ENCODE results near the gene HS3ST6.
A peak's percentile ranks its signal among the peaks of the same experiment; 100 is the strongest.
"Not testable (repeated sequence)": the region's sequence is repeated elsewhere in the genome, so short reads cannot be mapped to it uniquely, and the experiment has no call there.

The HS3ST6 gene

DNA sequence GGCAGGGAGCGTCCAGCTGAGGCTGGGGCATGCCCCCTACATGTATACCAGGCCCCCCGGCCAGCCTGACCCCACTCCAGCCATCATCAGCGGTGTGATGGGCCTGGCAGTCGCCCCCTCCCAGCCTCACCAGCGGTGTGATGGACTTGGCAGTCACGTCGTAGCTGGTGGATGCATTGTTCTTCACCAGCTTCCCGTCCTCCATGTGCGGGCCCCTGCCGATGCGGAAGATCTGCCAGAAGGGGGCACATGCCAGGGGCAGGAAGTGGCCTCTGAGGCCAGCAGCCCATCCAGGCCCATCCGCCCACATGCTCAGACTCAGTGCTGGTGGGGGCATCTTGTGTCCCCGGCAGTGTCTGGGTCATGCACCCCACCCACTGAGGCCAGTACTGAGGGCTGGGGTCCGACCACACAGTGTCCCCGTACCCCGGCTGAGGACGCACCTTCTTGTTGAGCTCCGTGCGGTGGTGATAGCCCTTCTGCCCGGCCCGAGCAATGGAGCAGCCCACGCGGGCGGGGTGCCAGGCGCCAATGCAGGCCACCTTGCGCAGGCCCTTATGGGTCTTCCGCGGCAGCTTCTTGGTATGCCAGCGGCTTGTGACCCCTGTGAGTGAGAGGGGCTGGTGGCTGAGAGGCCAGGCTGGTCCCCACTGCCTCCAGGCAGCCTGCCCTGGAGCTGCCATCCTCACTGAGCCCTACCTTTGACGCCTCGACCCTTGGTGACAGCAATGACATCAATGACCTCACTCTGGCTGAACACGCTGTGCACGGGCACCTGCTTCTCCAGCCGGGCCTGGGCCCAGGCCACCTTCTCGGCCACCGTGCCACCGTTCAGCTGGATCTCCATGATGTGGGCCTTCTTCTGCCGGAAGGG is 28.5 kb upstream of the HS3ST6 start:
- DNase-seq, result no peak

DNA sequence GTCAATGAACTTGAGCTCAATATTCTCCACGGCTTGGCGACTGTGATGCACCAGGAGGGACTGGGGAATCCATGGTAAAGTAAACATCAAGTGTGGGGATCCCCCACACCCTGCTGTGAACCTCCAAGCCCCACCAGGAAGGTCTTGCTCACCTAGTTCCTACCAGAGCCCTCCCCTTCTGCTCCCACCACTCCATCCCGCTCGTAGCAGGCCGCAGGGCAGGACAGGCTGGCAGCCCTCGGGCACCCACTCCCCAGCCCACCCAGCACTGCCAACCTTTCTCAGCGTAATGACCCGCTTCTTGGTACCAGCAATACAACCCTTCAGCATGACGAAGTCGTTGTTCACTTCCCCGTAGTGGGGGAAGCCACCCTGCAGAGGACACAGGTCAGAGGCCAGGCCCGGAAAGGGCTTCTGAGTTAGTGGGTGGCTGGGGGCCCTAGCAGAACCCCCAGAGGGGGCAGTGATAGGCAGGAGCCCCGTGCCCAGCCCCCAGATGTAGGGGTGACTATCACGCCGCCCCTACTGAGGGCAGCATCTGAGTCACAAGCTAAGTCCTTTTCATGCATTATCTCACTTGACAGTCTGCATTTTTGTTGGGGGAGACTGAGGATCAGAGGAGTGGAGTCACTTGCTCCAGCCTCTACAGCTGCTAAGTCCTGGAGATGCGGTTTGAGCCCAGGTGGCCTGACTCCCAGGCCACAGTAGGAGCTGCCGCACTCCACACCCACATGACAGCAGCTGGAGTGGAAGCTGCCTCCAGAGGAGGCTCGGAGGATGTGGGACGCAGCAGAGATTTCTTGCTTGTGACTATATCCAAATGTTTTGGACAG is 27.6 kb upstream of the HS3ST6 start:
- DNase-seq, result no peak

DNA sequence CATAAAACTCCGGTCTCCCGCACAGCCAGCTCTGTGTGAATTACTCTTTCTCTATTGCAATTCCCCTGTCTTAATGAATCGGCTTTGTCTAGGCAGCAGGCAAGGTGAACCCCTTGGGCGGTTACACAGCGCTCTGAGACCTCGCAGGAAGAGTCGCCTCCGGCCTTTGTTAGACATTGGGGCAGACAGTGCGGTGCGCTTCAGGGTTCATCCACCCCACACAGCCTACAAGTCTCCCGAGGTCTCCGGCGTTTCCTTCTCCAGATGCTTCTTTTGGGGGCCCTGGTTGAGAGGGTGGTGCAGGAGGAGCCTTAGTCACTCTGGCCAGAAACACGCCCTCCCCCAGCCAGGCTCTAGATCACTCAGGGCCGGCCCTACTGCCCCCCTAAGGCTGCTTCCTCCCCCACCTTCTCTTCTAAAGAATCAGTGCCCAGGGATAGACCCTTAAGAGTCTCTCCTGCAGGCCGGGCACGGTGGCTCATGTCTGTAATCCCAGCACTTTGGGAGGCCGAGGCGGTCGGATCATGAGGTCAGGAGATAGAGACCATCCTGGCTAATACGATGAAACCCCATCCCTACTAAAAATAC is 26.5 kb upstream of the HS3ST6 start:
- no peak for DNase-seq

DNA sequence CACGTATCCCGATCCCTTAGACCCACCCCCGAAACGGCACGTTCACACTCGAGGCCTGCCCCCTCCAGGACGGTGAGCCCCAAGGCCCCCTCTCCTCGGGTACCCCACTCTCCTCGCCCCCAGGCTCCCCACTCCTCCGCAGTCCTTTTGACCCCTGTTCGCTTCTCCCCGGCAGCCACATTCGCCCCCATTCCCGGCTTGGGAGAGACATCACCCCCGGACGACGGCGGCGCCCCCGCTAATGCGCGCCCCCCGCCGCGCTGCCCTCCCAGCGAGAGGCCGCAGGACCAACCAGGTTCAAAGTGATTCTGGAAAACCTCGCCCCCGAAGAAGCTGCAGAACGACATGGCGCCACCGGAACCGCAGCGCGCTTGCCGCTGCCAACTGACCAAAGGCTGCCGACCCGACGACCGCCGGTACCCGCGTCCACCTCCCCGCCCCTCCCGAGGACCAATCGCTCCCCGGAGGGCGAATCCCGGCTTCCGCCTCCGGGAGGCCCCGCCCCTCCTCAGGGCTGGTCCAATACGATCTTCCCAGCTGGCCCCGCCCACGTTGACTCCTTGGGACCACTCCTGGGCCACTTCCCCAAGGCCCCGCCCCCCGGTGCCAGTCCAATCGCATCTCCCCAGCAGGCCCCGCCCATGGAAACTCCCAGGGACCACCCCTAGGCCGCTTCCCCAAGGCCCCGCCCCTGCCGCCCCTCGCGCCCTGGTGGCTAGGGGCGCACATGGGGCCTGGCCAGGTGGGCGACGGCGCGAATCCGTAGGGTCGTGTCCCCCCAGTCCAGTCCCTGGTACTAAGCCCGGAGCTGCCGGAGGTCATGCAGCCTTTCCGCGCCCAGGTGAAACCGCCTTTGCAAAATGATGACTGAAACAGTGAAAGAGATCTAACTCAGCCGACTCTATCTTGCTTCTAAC is 24.9 kb upstream of the HS3ST6 start, which contains the start of gene MSRB1:
MSRB1 (minus strand) TSS at position 390 of the 917 bp plus-strand sequence; CDS start at position 347, 43 bp downstream.
- peak; percentile 96 for DNase-seq

DNA sequence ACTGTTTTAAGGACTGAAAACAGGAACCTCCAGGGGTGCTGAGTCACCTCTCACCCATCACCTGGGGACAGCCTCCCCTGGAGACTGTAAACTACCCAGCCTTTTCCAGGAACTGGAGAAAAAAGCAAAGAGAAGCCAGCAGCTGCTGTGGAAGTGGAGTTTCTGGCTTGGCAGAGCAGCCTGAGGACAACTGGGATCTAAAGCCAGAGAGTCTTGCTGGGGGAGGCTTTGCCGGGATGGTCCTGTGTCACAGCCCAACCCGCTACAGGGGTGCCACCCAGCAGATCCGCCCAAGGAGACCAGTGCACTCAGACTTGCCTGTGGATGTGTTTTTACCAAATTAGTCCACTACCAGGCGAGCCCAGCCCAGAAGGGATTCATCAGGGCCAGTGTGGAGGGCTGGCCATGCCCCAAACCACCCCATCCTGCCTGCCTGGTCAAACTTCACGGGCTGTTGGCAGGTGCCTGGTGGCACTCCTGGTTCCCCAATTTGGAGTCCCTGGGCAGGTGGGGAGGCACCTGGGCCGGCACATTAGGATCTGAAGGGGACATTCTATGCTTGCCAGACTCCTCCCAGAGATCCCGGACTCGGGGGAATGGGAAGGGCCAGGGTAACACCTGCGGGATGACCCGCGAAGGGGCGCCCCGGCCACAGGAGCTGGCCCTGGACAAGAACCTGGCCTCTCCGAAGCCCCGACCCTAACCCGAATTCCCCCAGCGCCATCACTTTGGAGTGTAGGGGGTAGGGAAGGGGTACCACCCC is 24.0 kb upstream of the HS3ST6 start:
- no peak for DNase-seq

DNA sequence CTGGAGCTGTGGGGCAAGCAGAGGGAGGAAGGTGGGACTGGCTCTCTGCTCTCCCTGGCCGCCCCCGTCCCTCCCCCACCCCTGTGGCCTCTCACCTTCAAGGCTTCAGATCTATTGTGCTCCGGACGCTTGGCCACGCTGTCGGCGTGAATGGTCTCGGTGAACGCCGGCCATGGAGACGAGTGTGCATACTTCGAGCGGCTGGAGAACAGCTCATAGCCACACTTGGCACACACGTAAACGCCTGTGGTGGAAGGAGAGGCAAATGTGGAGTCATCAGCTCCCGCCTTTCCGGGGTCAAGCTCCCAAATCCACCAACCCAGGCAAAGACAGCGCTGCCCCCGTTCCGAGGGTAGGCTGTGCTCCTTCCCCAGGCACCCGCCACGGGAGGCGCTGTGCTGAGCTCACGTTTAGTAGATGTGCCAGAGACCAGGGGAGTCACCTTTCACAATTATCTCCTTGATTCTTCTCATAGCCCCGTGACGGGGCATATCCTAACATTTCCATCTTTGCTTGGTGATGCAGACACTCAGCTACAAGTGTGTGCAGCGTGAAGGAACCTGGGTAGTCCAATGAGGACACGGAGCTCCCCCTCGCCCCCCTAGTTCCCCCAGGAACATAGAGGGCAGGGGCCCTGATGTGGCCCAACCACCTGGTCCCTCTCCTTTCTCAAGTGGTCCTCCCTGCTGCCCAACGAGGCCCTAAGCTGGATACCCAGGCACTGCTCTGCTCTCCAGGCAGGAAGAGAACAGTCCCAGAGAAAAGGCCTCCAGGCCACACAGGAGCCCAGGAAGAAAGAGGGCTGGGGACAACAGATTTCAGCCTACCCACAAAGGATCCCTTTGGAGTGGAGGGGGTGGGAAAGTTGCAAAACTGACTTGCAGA is 23.2 kb upstream of the HS3ST6 start:
- DNase-seq, result no peak

DNA sequence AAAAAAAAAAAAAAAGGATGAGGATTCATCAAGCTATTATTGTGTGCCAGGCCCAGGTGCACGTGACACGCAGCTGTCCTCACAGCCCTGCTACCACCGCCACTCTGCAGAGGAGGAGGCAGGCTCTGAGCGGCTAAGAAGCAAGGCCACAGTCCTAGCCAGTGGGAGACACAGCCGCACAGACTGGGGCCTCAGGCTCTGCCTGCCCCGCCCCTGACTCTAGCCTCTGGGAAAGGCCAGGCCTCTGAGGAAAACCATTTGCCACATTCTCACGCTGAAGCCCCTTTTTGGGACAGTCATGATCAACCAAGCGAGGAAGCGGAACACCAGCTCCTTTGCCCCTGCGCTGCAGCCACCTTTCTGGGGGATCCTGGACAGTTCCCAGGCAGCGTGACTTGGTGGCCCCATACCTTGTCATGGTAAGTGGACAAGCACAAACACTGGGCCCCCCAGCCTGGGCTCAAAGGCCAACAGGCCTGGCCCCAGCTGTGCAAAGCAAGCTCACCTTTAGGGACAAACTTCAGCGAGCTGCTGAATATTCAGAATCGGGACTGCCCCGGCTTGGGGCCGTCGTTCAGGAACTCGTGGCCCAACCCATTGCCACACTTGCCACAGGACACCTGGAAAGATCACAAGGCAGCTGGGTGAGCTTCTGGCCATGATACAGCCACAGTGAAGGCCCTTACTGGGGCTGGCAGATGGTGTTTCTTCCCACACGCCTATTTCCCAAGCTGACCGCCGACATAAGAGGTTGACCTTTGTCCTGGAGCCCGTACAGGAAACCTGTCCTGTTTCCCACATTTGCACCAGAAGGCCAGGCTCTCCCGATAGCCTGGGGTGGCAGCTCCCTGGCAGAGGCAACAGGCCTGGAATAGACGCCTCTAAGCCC is 22.3 kb upstream of the HS3ST6 start:
- no peak for DNase-seq

DNA sequence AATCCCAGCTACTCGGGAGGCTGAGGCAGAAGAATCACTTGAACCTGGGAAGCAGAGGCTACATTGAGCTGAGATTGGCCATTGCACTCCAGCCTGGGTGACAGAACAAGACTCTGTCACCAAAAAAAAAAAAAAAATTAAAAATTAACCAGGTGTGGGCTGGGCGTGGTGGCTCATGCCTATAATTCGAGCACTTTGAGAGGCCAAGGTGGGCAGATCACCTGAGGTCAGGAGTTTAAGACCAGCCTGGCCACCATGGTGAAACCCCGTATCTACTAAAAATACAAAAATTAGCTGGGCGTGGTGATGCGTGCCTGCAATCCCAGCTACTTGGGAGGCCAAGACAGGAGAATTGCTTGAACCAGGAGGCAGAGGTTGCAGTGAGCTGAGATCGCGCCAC is 21.6 kb upstream of the HS3ST6 start:
- not testable (repeated sequence) for DNase-seq

DNA sequence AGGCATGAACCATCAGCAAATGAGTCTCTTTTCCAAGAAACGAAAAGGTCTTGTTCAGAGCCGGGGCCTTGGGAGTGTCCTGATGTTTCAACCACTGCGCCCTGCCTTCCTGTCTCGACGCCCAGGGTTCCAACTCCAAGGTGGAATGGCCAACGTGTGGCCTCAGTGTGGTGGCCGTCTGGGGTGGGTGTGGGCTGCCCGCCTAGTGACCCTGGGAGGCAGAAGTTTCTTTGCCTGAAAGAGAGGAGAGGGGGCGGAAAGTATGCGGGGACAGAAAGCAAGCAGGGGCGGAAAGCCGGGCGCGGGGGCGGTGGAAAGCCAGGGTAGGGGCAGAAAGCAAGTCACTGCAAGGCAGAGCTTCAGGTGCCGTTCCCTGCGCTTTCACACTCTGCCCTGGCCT is 20.7 kb upstream of the HS3ST6 start:
- DNase-seq, result no peak

DNA sequence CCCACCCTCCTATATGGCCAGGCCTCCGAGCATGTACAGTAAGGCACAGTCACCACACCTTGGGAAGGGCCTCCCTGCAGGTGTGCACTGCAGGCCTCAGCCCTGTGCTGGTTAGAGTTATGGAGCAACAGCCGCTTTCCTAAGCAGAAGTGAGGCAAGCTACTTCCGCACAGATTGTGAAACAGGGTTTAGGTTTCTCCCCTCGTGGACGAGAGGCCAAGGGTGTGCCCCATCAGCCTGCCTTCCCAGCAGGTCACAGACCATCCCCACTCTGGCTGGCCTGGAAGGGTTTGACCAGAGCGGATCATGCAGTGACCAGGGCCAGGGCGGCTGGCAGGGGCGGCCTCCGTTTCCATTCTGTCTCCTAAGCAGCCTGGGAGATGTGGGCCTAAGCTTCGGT is 20.1 kb upstream of the HS3ST6 start:
- no peak for DNase-seq

DNA sequence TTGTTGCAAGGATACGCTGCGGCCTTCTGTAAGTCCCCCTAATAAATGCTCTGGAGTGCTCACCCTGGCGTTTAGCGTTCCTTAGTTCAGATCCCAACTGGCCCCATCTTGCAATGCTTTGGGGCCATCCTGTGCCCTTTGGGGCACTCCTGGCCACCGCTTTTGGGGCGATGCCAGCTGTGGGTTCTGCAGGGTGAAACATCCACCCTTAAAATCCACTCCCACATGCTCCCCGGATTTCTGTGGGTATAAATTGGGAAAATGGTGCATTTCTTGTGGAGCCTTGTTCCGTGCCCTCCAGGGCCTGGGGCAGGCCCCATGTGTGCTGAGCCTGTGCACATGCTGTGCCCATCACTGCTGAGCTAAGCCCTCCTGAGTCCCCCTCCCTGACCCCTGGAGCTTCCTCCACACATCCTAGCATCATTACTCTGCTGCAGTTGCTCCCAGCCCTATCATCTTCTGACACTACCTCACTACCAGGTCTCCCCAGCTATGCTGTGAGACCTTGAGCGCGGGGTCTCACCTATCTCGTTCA is 18.8 kb upstream of the HS3ST6 start:
- no peak for DNase-seq

DNA sequence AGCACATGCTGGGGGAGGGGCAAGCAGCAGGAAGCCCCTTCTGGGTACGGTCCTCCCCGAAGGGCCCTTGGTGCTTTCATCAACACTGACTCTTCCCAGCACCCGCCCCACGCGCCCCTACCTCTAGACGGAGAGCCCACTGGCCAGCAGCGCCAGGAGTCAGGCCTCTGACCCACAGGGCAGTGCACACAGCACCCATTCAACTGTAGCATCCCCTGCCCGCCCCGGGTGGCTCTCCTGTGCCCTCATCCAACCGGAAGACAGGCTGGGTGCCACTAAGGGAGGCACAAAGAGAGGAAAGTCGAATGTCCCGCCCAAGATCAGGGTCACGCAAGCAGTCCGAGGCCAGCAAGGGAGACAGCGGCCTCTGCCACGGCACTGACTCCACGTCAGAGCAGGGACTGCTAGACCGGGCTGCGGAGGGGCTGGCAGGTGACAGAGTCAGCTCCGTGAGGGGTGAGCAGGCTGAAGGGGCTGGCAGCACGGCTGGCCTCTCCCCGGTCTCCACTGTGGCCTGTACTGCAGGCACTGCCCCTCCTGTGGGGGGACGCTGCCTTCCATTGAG is 15.0 kb upstream of the HS3ST6 start:
- no peak for DNase-seq

DNA sequence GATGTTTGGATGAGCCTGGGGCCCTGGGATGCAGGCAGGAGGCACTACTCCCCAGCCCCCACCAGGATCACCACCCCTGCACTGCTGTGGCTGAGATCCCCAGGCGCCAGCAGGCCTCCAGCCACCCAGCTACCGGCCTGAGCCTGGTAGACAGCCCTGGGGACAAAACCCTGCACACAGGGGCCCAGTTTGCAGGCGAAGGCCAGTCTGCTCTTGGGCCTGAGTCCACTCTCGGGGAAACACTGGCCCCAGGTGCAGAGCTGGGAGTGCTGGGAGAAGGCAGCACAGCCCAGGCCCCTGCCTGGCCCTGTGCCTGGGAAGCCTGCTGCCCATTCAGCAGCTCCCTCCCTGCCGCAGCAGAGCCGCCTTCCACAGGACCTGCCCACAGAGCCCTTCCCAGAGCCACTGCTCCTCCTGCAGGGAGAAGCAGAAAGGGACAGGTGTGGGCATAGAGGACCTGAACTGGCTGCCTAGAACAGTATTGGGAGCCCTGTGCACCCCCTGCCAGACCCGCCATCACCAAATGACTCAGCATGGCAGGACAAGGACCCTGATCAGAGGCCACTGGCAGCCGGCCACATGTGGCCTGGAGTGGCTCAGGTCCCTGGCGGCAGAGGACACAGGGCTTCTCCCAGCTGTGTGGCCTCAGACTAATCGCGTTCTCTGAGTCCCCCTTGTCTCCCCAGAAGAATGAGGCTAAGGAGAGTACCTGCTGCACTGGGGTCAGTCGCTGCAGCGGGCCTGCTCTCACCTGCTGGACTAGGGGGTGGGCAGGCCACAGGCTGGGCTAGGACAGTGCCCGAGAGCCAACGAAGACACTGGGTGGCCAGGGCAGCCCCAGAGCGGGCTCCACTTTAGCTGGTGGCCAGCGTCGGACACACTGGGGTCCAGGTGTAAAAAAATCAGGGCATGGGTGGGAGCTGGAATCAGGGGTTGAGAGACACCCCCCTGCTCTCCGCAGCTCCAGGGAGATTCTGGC is 14.1 kb upstream of the HS3ST6 start:
- no peak for DNase-seq

DNA sequence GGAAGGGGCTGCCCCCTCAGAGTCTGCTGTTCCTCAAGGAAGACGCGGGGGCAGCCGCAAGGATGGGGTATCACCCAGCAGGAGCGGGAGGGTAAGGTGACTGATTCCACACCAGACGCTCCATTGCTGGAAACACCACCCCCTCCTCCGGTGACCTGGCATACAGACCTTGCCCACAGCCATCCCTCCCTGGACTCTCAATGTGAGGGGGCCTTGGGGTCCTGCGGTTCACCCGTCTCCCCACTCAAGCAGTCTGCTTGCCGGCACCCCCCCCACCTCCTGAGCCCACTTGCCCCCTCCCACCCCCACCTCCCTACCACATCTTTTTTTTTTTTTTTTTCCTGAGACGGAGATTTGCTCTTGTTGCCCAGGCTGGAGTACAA is 12.1 kb upstream of the HS3ST6 start:
- no peak for DNase-seq

DNA sequence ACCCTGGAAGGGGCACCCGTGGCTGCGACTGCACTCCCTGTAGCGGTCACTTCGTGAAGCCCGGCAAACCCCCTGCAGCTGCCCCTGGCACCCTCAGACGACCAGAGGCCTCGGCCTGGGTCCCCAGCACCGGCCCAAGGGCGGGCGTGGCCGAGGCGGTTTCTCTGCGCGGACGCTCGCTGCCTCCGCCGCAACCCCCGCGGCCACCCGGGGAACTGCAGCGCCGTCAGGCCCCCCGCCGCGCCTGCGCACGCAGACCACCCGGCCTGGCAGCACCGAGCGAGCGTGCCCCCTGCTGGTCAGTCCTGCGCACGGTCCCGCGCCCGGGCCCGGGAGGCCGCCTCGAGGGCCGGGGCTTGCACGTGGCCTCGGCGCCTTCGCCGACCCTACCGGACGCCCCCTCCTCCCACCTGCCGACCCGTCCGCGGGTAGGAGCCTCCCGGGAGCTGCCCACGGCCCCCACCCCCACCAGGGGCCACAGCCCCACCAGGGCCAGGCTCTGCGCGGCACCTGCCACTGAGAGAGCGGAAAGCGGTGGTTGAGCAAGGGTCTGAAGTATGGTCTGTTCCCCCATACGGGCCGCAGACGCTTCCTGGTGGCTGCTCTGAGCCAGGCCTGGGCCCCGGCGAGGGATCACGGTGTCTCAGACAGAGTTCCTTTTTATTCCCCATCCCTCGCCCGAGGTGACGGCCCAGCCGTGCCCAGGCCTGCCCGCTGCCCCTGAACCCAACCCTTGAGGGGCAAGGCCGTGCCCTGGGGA is 11.5 kb upstream of the HS3ST6 start:
- DNase-seq, result peak; percentile 91

DNA sequence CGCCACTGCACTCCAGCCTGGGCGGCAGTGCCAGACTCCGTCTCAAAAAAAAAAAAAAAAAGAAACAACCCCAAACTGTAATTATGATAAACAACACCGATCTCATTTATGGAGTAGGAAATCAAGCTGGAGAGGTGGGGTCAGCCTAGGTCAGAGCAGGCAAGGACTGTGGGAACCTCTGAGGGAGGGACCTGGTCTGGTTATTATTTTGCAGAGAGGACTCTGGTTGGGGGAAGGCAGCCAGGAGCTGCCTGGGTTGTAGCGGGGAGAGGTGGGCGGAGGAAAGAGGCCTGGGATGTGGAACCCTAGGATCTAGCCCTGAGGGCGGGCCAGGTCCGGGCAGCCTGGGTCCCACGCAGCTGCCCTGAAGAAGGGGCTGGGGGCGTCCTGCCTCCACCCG is 10.9 kb upstream of the HS3ST6 start:
- DNase-seq, result no peak

DNA sequence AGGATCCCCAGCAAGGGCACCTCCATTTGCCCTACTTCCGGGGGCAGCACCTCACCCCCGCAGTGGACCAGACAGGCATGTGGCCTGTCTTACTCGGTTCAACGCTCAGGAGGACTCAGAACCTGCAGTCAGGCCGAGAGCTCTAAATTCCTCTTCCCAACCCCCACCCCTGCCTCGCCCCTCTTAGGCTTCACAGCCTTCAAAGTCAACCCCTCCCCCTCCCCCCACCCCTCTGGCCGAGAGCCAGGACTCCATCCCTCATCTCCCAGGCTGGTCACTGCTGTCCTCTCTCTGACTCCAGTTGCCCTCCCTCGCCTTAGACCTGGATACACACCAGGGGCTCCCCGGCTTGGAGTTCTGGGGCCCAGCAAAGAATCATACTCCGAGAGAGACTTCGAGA is 8.1 kb upstream of the HS3ST6 start:
- no peak for DNase-seq

Data from activated CD4-positive, alpha-beta T cell treated with anti-CD3 and anti-CD28 coated beads for 1 hour (primary cell).